ENCODE measurements around the gene FNTB. TPM values are rescaled to one million over a fixed set of nuclear protein-coding genes. Genes with fewer than 3 reads are reported as not detected.

FNTB gene
- total and polyA plus RNA-seq, 2 donors (not counting 3 experiments of a cell fraction or from before 2014, with no cell fraction given) = 21.0 to 21.6 TPM

DNA sequence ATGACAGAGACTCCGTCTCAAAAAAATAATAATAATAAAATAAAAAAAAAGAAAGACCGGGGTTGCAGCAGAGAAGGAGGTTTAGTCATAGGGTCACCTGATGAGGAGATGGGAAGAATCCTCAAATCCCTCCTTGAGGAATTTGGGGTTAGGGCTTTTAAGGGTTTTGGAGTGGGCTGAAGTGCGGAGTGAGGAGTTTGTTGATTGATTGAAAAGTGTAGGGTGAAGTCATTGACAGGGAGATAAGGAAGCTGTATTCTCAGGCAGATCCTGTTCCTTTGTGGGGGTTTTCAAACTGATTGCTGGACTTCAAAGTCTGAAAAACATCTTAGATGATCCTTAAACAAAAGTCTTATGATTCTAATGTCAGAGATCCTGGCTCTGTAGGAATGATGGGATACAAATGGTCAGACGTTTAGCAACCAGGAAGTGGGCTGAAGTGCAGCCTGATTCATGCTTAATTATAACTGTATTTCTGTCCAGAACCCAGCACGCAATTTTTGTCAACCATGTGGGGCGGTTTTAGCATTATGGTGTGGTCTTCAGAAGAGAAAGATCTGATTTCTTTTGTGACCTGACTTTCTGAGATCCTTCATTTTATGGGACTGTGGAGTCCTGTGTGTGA is 16.0 kb downstream of the FNTB start:
- Histone ChIP-seq H3K9me3 (replicated peaks; ENCODE audit: control insufficient read depth, insufficient read depth, low read length) (no peaks in the 10 kb centered on the region), H3K4me2 (ENCODE audit: insufficient read depth, low read length) (no peak overlapping the region), H3K27ac (ENCODE audit: insufficient read depth, low read depth, low read length) (no peak overlapping the region), H3K36me3 (ENCODE audit: control insufficient read depth in 2 of 2, extremely low read depth in 1 of 2, insufficient read depth in 2 of 2, low read length in 2 of 2) (no peaks in the 10 kb centered on the region), H4K20me1 (replicated peaks; ENCODE audit: control insufficient read depth, extremely low read depth, insufficient read depth, low read length) (no peaks in the 10 kb centered on the region), H3K4me1 (ENCODE audit: control insufficient read depth, extremely low read depth, insufficient read depth, low read length) (peaks cover 4% of the 10 kb centered on the region), H3K27me3 (ENCODE audit: control insufficient read depth in 2 of 2, insufficient read depth in 2 of 2, low read length in 2 of 2) (no peaks in the 10 kb centered on the region), H2AFZ (ENCODE audit: low read depth, low read length) (no peak overlapping the region), H3K9ac (replicated peaks; ENCODE audit: extremely low read depth, insufficient read depth, low read length) (no peak overlapping the region), H3K9me1 (replicated peaks; ENCODE audit: control insufficient read depth, extremely low read depth, insufficient read depth, low read length) (no peaks in the 10 kb centered on the region), H3K4me3 (replicated peaks in 1 of 3; ENCODE audit: insufficient read depth in 1 of 3, low read depth in 1 of 3, low read length in 3 of 3) (no peak overlapping the region), H3K79me2 (ENCODE audit: control insufficient read depth, insufficient read depth, low read length) (no peaks in the 10 kb centered on the region)
- TF ChIP-seq EZH2 (IDR thresholded peaks at IDR 0.05; ENCODE audit: borderline replicate concordance, low read depth, low read length, severe bottlenecking) = no peak
- ChIA-PET POLR2A (no interaction called here), CTCF (interaction anchor here (1.3 kb wide), 1 partner anchor 16 kb away, joined by 3 read pairs; the partner anchor contains the start of gene FNTB)
- no peak for FAIRE-seq
- dilution Hi-C loops (cut with MboI; ENCODE audit: extremely low pct_ligation_motif_present, low sequenced_read_pairs) = no loop called here
- DNase-seq (ENCODE audit: low read depth, low spot score) = no peak
- no TSS peak for BruUV-seq (replicated peaks)
- intact Hi-C loops (cut with micrococcal nuclease) = no loop called here

DNA sequence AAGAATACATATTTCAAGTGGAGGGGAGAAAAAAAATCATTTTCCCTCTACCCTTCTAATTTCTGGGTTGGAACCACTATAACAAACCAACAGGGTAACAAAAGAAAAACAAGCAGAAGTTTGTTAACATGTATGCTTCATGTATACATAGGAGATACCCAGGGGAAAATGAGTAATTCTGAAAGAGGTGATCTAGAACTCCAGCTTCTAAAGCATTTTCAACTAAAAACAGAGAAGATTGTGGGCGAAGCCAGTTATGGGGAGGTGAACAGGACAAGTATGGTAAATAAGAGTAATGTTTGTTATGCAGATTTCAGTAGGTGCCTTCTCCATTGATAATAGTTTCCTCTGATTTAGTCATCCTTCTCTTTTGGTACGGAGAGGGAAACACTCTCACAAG is 16.7 kb downstream of the FNTB start:
- Histone ChIP-seq H3K36me3 (ENCODE audit: control insufficient read depth in 2 of 2, extremely low read depth in 1 of 2, insufficient read depth in 2 of 2, low read length in 2 of 2) (no peaks in the 10 kb centered on the region), H3K79me2 (ENCODE audit: control insufficient read depth, insufficient read depth, low read length) (no peaks in the 10 kb centered on the region), H3K9ac (replicated peaks; ENCODE audit: extremely low read depth, insufficient read depth, low read length) (no peak overlapping the region), H3K27me3 (ENCODE audit: control insufficient read depth in 2 of 2, insufficient read depth in 2 of 2, low read length in 2 of 2) (no peaks in the 10 kb centered on the region), H3K9me1 (replicated peaks; ENCODE audit: control insufficient read depth, extremely low read depth, insufficient read depth, low read length) (no peaks in the 10 kb centered on the region), H3K4me1 (ENCODE audit: control insufficient read depth, extremely low read depth, insufficient read depth, low read length) (peaks cover 4% of the 10 kb centered on the region), H3K27ac (ENCODE audit: insufficient read depth, low read depth, low read length) (no peak overlapping the region), H3K9me3 (replicated peaks; ENCODE audit: control insufficient read depth, insufficient read depth, low read length) (no peaks in the 10 kb centered on the region), H2AFZ (ENCODE audit: low read depth, low read length) (no peak overlapping the region), H4K20me1 (replicated peaks; ENCODE audit: control insufficient read depth, extremely low read depth, insufficient read depth, low read length) (no peaks in the 10 kb centered on the region), H3K4me2 (ENCODE audit: insufficient read depth, low read length) (no peak overlapping the region), H3K4me3 (replicated peaks in 1 of 3; ENCODE audit: insufficient read depth in 1 of 3, low read depth in 1 of 3, low read length in 3 of 3) (no peak overlapping the region)
- DNase-seq (ENCODE audit: low read depth, low spot score) (no peak), FAIRE-seq (no peak)
- CTCF ChIA-PET = interaction anchor here (1.3 kb wide), 1 partner anchor 17 kb away, joined by 3 read pairs; the partner anchor contains the start of gene FNTB
- intact Hi-C loops (cut with micrococcal nuclease) = no loop called here
- BruUV-seq (replicated peaks) = no TSS peak
- TF ChIP-seq POLR2A (IDR thresholded peaks at IDR 0.05; ENCODE audit: low read depth, low read length) (no peak), FOS (IDR thresholded peaks at IDR 0.05; ENCODE audit: borderline replicate concordance, insufficient read depth, low read length) (no peak), EZH2 (IDR thresholded peaks at IDR 0.05; ENCODE audit: borderline replicate concordance, low read depth, low read length, severe bottlenecking) (no peak), JUN (IDR thresholded peaks at IDR 0.05; ENCODE audit: borderline replicate concordance, insufficient read depth, insufficient read length, low read depth) (no peak), POLR2AphosphoS5 (IDR thresholded peaks at IDR 0.05; ENCODE audit: insufficient read depth, low read depth, low read length) (no peak), GATA2 (IDR thresholded peaks at IDR 0.05; ENCODE audit: insufficient read depth, insufficient read length, low read depth, low read length) (no peak), MYC (IDR thresholded peaks at IDR 0.05; ENCODE audit: low read depth, low read length) (no peak)
- TF ChIP-seq, protein P1, sequence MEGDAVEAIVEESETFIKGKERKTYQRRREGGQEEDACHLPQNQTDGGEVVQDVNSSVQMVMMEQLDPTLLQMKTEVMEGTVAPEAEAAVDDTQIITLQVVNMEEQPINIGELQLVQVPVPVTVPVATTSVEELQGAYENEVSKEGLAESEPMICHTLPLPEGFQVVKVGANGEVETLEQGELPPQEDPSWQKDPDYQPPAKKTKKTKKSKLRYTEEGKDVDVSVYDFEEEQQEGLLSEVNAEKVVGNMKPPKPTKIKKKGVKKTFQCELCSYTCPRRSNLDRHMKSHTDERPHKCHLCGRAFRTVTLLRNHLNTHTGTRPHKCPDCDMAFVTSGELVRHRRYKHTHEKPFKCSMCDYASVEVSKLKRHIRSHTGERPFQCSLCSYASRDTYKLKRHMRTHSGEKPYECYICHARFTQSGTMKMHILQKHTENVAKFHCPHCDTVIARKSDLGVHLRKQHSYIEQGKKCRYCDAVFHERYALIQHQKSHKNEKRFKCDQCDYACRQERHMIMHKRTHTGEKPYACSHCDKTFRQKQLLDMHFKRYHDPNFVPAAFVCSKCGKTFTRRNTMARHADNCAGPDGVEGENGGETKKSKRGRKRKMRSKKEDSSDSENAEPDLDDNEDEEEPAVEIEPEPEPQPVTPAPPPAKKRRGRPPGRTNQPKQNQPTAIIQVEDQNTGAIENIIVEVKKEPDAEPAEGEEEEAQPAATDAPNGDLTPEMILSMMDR (IDR thresholded peaks at IDR 0.05; ENCODE audit: extremely low read depth in 1 of 2, insufficient read depth in 1 of 2, low read depth in 1 of 2, low read length in 2 of 2) = no peak
- TF ChIP-seq, protein P2, sequence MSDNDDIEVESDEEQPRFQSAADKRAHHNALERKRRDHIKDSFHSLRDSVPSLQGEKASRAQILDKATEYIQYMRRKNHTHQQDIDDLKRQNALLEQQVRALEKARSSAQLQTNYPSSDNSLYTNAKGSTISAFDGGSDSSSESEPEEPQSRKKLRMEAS (IDR thresholded peaks at IDR 0.05; ENCODE audit: insufficient read depth, insufficient read length) = no peak
- POLR2A ChIA-PET = no interaction called here
- dilution Hi-C loops (cut with MboI; ENCODE audit: extremely low pct_ligation_motif_present, low sequenced_read_pairs) = no loop called here

Measured in endothelial cell of umbilical vein (primary cell).